ENCODE data around the gene HSPA1L.
"Not testable (repeated sequence)": the region's sequence is repeated elsewhere in the genome, so short reads cannot be mapped to it uniquely, and the experiment has no call there.

Gene HSPA1L

GRCh38 chr6:31815025-31815838, at the start of gene HSPA1L, which contains the start of gene HSPA1A:
Gene HSPA1L, minus strand, starts transcription at chr6:31815283. Its CDS starts 3,311 bp downstream, at chr6:31811972.
Gene HSPA1A, plus strand, starts transcription at chr6:31815543. Its CDS starts 214 bp downstream, at chr6:31815757.
- peak; percentile 97 for DNase-seq

GRCh38 chr6:31864818-31865204, 49.7 kb upstream of the HSPA1L start:
- no peak for DNase-seq

DNA sequence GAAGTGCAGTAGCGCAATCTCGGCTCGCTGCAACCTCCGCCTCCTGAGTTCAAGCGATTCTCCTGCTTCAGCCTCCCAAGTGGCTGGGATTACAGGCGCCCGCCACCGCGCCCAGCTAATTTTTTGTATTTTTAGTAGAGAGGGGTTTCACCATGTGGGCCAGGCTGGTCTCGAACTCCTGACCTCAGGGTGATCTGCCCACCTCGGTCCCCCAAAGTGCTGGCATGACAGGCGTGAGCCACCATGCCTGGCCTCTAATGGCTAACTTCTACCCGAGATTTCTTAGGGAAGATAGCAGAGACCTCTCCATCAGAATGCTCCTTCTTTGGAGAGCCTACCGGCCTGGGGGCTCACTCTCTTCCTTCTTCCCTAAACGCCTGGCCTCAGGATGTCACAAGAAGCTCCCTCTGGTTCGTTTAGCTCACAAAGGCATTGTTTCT, 49.1 kb upstream of the HSPA1L start:
- DNase-seq, result not testable (repeated sequence)

DNA sequence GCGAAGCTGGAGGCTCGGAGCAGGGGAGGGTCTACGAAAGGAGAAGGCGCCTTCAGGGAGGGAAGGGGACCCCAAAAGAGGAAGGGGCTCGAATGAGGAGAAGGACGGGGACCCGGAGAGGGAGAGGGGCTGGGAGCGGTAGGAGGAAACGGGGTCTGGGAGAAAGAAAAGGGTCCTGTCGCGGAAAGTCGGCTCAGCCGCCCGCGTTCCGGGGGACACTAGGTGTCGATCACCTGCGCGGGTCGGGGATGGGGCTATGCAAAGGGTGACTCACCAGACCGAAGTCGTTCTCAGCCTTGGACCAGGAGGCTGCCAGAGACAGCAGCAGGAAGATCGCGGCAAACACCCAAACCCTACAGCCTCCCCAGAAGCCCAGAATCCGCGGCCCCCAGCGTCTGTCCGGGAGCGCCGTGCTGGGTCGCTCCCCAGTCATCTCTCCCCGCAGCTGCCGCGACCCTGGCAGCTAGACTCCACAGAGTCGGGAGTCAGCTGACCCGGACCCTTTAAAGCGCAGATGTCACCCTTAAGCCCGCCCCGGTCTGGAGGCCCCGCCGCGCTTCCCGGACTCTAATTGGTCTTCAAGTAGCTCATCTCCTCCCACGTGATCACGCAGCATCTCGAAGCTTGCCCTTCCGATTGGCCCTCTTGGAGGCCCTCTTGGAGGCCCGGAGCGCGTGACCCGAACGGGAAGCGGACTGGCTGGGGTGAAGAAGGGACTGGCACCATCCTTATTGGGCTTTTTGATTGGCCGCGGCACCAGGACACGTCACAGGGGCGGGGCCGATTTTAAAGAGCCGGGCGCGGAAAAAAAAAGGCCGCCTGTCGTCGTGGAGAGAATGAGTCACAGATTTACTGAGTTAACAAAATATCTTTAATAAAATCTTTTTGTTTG, 47.5 kb upstream of the HSPA1L start, which contains the start of gene NEU1:
NEU1 (minus strand) TSS at position 478 of the 892 bp plus-strand sequence; CDS start at position 433, 45 bp downstream.
- DNase-seq, result peak; percentile 100

- DNase-seq, result no peak
Observed at GRCh38 chr6:31861919-31862343, 46.8 kb upstream of the HSPA1L start.

GRCh38 chr6:31861150-31861549, 46.1 kb upstream of the HSPA1L start:
- no peak for DNase-seq

DNA sequence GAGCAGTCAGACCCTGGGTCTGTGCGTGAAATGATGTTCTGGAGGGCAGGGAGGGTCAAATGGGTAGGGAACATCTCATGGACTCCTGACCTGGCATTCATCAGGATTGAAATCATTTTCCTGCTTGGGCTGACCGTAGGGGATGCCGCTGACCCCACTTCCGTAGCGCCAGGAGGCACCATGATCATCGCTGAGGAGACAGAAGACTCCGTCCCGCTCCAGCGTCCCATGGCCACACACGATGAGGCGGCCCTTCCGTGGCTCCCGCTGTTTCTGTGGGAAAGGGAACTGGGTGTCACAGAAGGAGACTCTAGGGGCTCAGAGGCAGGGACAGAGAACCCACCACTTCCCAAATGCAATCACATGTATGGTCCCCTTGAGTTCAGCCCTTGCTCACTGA, 45.3 kb upstream of the HSPA1L start:
- DNase-seq, result no peak

DNA sequence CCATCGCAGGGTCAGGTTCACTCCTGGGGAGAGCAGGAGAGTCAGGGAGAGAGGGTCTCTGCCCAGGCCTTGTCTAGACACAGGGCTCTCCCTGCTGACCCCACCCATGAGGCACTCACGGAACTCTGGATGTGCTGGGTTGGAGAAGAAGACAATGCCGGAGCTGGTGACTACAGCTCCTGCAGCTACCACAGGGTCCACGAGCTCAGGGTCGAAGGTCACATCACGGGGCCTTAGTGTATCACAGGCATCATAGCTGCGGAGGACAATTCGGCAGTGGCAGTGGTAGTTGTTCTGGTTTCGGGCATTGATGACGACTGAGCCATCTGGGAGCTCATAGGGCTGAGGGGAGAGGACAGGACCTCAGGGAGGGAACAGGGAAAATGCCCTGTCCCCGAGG, 44.8 kb upstream of the HSPA1L start:
- DNase-seq, result no peak

- DNase-seq, result no peak
Observed at GRCh38 chr6:31858707-31859106, 43.6 kb upstream of the HSPA1L start.

- DNase-seq, result not testable (repeated sequence)
Observed at GRCh38 chr6:31857774-31858173, 42.7 kb upstream of the HSPA1L start.

GRCh38 chr6:31851980-31852718, 37.1 kb upstream of the HSPA1L start:
- not testable (repeated sequence) for DNase-seq

DNA sequence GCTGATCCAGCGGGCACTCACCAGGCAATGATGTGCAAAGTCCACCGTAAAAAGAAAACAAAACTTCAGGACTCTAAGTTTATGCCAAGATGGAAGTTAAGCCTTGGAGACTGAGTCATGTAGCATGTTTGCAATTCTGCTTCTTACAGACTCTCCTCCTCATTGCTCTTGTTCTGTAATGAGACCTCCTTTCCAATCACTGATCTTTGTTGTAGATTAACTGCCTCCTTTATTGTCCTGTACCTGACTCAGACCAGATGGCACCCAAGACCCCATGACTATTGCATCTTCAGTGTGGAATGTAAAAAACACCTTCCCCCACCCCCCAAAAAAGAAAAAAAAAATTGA, 36.4 kb upstream of the HSPA1L start:
- DNase-seq, result no peak

GRCh38 chr6:31850765-31851484, 35.8 kb upstream of the HSPA1L start:
- no peak for DNase-seq

- DNase-seq, result no peak
Observed at GRCh38 chr6:31847276-31847978, 32.3 kb upstream of the HSPA1L start.

DNA sequence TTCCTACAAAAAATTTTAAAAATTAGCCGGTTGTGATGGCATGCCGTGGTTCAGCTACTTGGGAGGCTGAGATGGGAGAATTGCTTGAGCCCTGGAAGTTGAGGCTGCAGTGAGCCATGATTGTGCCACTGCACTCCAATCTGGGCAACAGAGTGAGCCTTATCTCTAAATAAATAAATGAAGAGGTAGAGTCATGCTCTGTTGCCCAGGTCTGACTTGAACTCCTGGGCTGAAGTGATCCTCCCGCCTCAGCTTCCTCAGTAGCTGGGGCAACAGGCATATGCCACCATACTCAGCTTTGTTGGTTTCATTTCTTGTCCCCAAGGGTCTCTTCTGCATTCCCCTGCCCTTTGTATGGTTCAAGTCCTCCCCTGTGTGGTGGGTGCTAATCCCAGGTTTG, 29.4 kb upstream of the HSPA1L start:
- no peak for DNase-seq

- DNase-seq, result no peak
Observed at GRCh38 chr6:31842053-31842452, 27.0 kb upstream of the HSPA1L start.

GRCh38 chr6:31839779-31840126, 24.7 kb upstream of the HSPA1L start:
- not testable (repeated sequence) for DNase-seq

DNA sequence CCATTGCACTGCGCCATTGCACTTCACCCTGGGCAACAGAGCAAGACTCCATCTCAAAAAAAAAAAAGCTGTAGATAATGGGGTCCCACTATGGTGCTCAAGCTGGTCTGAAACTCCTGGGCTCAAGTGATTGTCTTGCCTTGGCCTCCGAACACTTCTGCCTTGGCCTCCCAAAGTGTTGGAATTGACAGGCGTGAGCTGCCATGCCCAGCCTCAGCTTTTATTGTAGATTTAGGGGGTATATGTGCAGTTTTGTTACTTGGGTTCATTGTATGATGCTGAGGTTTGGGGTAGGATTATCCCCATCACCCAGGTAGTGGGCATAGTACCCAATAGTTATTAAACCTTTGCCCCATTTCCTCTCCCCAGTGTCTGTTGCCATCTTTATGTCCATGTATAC, 23.9 kb upstream of the HSPA1L start:
- DNase-seq, result no peak

DNA sequence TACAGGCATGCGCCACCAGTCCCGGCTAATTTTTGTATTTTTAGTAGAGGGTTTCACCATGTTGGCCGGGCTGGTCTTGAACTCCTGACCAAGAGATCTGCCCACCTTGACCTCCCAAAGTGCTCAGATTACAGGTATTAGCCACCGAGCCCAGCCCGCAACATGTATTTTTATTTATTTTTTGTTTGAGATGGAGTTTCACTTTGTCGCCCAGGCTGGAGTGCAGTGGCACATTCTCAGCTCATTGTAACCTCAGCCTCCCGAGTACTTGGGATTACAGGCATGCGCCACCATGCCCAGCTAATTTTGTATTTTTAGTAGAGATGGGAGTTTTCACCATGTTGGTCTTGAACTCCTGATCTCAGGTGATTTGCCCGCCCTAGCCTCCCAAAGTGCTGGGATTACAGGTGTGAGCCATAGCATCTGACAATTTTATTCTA, 23.1 kb upstream of the HSPA1L start:
- DNase-seq, result not testable (repeated sequence)

- no peak for DNase-seq
Observed at GRCh38 chr6:31837369-31838113, 22.5 kb upstream of the HSPA1L start.
